Hippocampal formation (tissue), 2 donors: ENCODE results near the gene UBA52.
"Not testable (repeated sequence)": the region's sequence is repeated elsewhere in the genome, so short reads cannot be mapped to it uniquely, and the experiment has no call there.

Experiments
- DNase-seq, 2 donors: peaks; one replicate each; lab custom pipeline; 2025; lab: John Stamatoyannopoulos, UW

Gene UBA52

GRCh38 chr19:18557411-18558201 lies 14.1 kb upstream of the UBA52 start, which contains the start of gene KXD1:
TSS of gene KXD1 (plus strand) at chr19:18557870. CDS start at chr19:18562057, 4,187 bp downstream.
- peak; percentile 92 to 96 for DNase-seq

GRCh38 chr19:18558202-18558555 lies 13.5 kb upstream of the UBA52 start:
- no peak for DNase-seq

- no peak for DNase-seq
These were observed 13.1 kb upstream of the UBA52 start for GRCh38 chr19:18558604-18559003.

- DNase-seq = no peak
These were observed 12.0 kb upstream of the UBA52 start for GRCh38 chr19:18559685-18560084.

- DNase-seq = no peak
These were observed 9.6 kb upstream of the UBA52 start for GRCh38 chr19:18562086-18562485.

GRCh38 chr19:18566953-18567352 lies 4.7 kb upstream of the UBA52 start:
- no peak for DNase-seq

GRCh38 chr19:18568367-18568766 lies 3.3 kb upstream of the UBA52 start:
- no peak for DNase-seq

GRCh38 chr19:18574691-18575291 lies 3.1 kb downstream of the UBA52 start:
- DNase-seq = no peak

GRCh38 chr19:18576383-18576782 lies 4.7 kb downstream of the UBA52 start:
- no peak for DNase-seq

- DNase-seq = no peak
These were observed 5.8 kb downstream of the UBA52 start for GRCh38 chr19:18577365-18577914.

GRCh38 chr19:18580311-18580710 lies 8.7 kb downstream of the UBA52 start:
- no peak for DNase-seq

- DNase-seq = no peak
These were observed 14.6 kb downstream of the UBA52 start for GRCh38 chr19:18586306-18586705.

GRCh38 chr19:18587561-18587960 lies 15.9 kb downstream of the UBA52 start:
- DNase-seq = no peak

- no peak for DNase-seq
These were observed 16.4 kb downstream of the UBA52 start for GRCh38 chr19:18587962-18588610.

GRCh38 chr19:18588611-18589379 lies 17.1 kb downstream of the UBA52 start, which contains the start of gene REX1BD:
TSS of gene REX1BD (plus strand) at chr19:18588798. CDS start at chr19:18588802, 4 bp downstream.
- DNase-seq = peak; percentile 60 to 79

- peak in 1 of 2 donors; percentile 61 for DNase-seq
These were observed 18.0 kb downstream of the UBA52 start for GRCh38 chr19:18589380-18590272.

- peak; percentile 77 to 80 for DNase-seq
These were observed 18.9 kb downstream of the UBA52 start for GRCh38 chr19:18590273-18591272.

GRCh38 chr19:18591735-18592385 lies 20.2 kb downstream of the UBA52 start:
- DNase-seq = no peak

GRCh38 chr19:18592732-18593131 lies 21.1 kb downstream of the UBA52 start:
- DNase-seq = not testable (repeated sequence)
